GM19372 (cell line): ENCODE measurements around the gene ACYP2.
"Not testable (repeated sequence)": the region's sequence is repeated elsewhere in the genome, so short reads cannot be mapped to it uniquely, and the experiment has no call there.

Experiments
- ATAC-seq: cut with Tn5 transposase; IDR thresholded peaks from one replicate; pipeline ENCODE4 v1.9.1; 2021; ENCODE audit warnings: mild to moderate bottlenecking, low read depth, moderate library complexity; ENCODE audit not compliant: unreplicated experiment

The ACYP2 gene

GRCh38 chr2:54306556-54306955 lies 191.1 kb downstream of the ACYP2 start:
- ATAC-seq = no peak

GRCh38 chr2:54308186-54308585 lies 192.8 kb downstream of the ACYP2 start:
- no peak for ATAC-seq

- ATAC-seq = no peak
These were observed 193.4 kb downstream of the ACYP2 start for GRCh38 chr2:54308782-54309181.

GRCh38 chr2:54310311-54310710 lies 194.9 kb downstream of the ACYP2 start:
- ATAC-seq = no peak

GRCh38 chr2:54310961-54311360 lies 195.5 kb downstream of the ACYP2 start:
- no peak for ATAC-seq

- no peak for ATAC-seq
These were observed 197.7 kb downstream of the ACYP2 start for GRCh38 chr2:54313147-54313546.

GRCh38 chr2:54317973-54318372 lies 202.6 kb downstream of the ACYP2 start:
- no peak for ATAC-seq

- ATAC-seq = no peak
These were observed 203.4 kb downstream of the ACYP2 start for GRCh38 chr2:54318821-54319220.

GRCh38 chr2:54321047-54321446 lies 205.6 kb downstream of the ACYP2 start:
- ATAC-seq = no peak

- ATAC-seq = not testable (repeated sequence)
These were observed 209.1 kb downstream of the ACYP2 start for GRCh38 chr2:54324517-54324916.

GRCh38 chr2:54325148-54325547 lies 209.7 kb downstream of the ACYP2 start:
- ATAC-seq = no peak

- no peak for ATAC-seq
These were observed 214.2 kb downstream of the ACYP2 start for GRCh38 chr2:54329482-54330161.

GRCh38 chr2:54330162-54330925 lies 214.9 kb downstream of the ACYP2 start:
- ATAC-seq = peak; percentile 90

- peak; percentile 25 for ATAC-seq
These were observed 215.8 kb downstream of the ACYP2 start for GRCh38 chr2:54330926-54331835.

- ATAC-seq = no peak
These were observed 217.0 kb downstream of the ACYP2 start for GRCh38 chr2:54332386-54332785.

GRCh38 chr2:54336136-54336976 lies 220.9 kb downstream of the ACYP2 start:
- no peak for ATAC-seq

GRCh38 chr2:54336977-54337255 lies 221.5 kb downstream of the ACYP2 start:
- no peak for ATAC-seq

- no peak for ATAC-seq
These were observed 226.2 kb downstream of the ACYP2 start for GRCh38 chr2:54341656-54342055.

- ATAC-seq = no peak
These were observed 227.2 kb downstream of the ACYP2 start for GRCh38 chr2:54342603-54343002.

GRCh38 chr2:54347622-54348021 lies 232.2 kb downstream of the ACYP2 start:
- ATAC-seq = no peak
